Gastroesophageal sphincter (tissue), 3 donors: ENCODE measurements around the gene ALDH1A3.

Source experiments
- CTCF ChIP-seq, 4 experiments: fragments of 200-600 bp in 2 of 4; fragments of 450-650 bp in 2 of 4; sonication (generic) in 1 of 4; IDR thresholded peaks; one replicate each; pipeline ENCODE4 v1.5.1; 2017 to 2019; ENCODE audit warnings: antibody characterized with exemption in 4 of 4, mild to moderate bottlenecking in 2 of 4, moderate library complexity in 2 of 4
- EP300 ChIP-seq: sonication (generic); formaldehyde crosslinking; IDR thresholded peaks from one replicate; pipeline ENCODE4 v1.6.1; 2017; ENCODE audit warnings: antibody characterized with exemption, mild to moderate bottlenecking
- POLR2A ChIP-seq, 2 donors: fragments of 450-650 bp; IDR thresholded peaks; one replicate each; pipeline ENCODE4 v1.6.1; 2017; ENCODE audit warnings: antibody characterized with exemption in 2 of 2, mild to moderate bottlenecking in 2 of 2, moderate library complexity in 1 of 2

GRCh38 chr15:100892013-100892355 is 12.4 kb downstream of the ALDH1A3 start:
- TF ChIP-seq POLR2A (IDR thresholded peaks at IDR 0.05) (no peak), CTCF (IDR thresholded peaks at IDR 0.05) (no peak), EP300 (no peak)
